GM12801 (cell line): ENCODE results near the gene RPIA.

ENCODE experiments used
- TF ChIP-seq, protein P1 (sequence below): IDR thresholded peaks from one replicate; pipeline ENCODE4 v1.5.1; 2011; ENCODE audit warnings: control low read depth; ENCODE audit not compliant: insufficient read length; ENCODE audit errors: extremely low read depth

The RPIA gene

DNA sequence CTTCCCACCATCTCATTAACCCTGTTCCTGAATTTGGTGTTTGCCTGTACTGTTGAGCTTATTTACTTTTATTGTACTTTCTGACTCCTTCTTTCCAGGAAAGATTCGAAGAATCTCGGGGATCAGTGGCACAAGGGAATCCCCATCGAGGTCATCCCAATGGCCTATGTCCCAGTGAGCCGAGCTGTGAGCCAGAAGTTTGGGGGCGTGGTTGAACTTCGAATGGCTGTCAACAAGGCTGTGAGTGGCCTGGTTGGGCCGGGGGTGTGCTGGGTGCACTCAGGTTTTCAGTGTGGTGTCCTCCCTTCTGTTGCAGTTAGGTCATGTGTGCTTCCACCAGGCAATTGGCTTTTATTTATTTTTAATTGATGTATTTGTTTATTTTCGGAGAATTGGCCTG, 45.0 kb downstream of the RPIA start:
- TF ChIP-seq, protein P1, sequence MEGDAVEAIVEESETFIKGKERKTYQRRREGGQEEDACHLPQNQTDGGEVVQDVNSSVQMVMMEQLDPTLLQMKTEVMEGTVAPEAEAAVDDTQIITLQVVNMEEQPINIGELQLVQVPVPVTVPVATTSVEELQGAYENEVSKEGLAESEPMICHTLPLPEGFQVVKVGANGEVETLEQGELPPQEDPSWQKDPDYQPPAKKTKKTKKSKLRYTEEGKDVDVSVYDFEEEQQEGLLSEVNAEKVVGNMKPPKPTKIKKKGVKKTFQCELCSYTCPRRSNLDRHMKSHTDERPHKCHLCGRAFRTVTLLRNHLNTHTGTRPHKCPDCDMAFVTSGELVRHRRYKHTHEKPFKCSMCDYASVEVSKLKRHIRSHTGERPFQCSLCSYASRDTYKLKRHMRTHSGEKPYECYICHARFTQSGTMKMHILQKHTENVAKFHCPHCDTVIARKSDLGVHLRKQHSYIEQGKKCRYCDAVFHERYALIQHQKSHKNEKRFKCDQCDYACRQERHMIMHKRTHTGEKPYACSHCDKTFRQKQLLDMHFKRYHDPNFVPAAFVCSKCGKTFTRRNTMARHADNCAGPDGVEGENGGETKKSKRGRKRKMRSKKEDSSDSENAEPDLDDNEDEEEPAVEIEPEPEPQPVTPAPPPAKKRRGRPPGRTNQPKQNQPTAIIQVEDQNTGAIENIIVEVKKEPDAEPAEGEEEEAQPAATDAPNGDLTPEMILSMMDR = no peak

DNA sequence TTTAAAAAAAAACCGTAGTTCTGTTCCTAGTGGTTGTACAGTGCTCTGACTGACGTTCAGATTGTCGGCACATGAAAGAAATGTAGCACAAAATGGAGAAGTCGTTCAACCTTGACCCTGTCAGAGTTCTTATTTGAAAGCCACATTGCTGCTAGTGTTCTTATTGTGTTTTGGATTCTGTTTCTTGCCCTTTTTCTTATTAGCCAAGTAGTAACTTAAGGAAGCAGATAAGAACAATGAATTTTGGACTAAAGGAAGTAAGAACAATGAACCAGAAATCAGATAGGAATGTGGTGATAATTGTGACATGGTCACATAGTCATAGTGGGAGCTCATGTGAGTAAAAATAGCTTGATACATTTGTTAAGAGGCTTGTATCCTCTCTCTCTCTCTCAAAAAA, 45.9 kb downstream of the RPIA start:
- TF ChIP-seq, protein P1 = no peak

DNA sequence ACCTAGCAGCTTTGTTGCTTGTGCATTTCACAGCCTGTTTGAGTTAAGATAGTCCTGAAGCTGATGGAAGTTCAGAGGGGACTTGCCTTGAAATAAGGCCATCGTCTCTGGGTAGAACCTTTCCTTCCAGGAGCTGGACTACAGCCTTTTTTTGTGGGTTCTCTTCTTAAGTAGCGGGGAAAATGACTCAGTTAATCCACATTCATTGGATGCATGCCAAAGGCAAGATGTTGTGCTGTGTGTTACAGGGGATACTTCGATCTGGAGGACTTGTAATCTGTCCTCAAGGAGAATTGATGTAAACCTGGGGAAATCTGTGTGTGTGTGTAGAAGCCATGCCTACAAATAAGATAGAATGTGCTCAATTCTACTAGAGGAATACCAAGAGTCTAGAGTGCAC, 46.8 kb downstream of the RPIA start:
- TF ChIP-seq, protein P1 = no peak

DNA sequence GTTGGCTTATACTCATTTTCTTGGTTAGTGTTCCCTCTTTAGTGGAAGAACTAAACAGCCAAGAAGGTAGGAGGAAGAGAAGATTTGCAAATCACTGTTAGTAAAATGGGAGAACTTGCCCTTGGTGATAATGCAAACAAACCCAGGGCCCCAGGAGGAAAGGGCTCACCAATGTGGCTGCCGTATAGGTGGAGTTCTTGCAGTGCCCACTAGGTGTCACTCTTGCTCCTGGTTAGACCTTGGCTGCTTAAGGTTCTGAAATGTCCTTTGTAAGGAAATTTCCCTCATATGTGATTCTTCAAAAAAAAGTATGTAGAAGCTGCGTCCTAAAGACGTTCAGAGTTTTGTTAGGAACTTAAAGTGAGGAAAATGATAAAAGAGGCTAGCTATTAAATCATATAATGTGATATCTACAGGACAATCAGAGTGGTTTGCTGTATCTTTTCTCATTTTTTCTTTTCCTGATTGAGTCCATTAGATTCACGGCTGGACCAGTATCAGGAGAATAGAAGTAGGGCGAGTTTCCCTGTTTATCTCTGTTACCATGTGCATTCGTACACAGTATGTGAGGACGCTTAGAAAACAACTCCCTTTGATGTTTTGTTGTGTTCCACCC, 48.6 kb downstream of the RPIA start:
- TF ChIP-seq, protein P1 = no peak

DNA sequence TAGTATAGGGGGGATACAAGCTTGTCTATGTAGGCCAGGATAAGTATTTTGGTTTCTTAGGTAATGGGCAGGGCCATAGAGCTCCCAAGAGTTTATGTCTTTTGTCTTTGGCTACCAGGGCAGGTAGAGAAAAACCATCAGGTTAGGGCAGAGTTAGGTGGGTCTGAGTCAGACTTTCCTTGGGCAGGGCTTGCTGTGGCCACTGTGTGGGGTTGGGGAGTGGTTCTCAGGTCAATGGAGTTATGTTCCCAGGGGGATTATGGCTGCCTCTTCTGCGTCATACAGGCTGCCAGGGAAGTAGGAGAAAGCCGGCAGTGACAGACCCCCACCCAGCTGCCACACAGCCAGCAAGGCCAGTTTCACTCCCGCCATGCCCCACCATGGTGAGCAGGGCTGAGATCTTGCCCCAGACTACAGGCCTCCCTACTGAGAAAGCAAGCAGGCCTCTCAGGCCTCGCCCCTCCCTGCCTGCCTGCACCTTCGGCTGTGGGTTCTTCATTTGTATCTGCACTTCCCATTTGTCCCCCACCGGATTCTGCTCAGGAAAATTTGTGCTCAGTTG, 55.5 kb downstream of the RPIA start:
- TF ChIP-seq, protein P1 = no peak

DNA sequence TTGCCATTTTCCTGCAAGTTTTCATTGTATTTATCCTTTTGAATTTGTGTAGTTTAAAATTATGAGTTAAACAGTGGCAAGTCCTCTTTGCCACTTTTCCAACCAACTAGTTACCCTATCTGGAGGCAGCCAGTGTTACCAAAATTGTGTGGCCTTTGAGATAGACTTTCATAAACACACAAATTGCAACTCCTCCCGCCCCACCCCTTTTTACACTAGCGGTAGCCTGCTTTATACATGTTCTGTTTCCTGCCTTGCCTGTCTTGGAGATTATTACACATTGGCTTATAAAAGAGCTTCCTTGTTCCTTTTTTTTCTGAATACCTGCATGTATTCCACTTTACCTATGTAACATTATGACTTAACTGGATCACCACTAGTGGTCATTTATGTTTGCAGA, 56.5 kb downstream of the RPIA start:
- TF ChIP-seq, protein P1 = no peak

DNA sequence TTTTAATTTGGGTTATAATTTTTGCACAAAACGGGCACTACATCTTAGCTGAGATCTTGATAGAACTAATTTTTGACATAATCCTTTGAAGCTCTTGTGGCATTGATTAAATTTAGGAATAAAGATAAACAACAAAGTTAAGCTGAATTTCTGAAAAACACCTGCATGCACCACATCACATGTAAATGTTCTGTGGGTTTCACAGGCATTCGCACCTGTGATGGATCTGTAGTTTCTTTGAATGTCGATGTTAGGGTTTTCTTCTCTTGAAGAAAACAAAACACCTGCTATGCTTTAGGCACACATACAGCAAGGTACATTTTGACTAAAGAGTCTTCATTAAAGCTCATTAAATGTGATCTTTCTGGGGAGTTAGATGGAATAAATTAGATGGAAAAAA, 60.3 kb downstream of the RPIA start:
- TF ChIP-seq, protein P1 = no peak
